ENCODE results near the gene EEIG2.

Gene EEIG2

DNA sequence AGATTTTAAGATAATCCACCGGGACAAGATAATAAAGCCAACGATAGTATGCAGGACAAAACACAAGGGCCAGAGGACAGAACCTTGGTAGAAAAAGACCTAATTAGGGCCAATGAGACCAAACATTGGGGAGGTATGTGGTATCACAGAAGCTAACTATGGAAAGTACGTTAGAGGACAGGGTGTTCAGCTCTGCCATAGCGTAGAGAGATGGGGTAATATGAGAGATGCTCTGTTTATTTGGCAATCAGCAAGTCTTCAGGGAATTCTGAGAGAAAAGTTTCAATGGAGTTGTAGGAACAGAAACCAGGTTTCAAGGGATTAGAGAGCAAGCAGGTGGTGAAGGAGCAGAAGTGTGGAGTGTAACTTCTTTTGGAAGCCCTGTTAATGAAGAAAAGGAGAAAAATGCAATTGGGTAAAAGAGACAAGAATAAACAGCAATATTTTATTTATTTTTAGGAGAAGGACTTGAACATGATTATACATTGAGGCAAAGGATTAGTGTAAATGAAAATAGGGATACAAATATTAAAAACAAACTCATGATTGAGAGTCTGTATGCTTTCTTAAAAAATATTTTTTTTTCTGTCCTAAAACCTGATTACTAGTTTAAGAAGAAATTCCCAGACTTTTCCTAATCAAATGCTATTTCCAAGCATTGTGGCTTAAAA lies 24.0 kb downstream of the EEIG2 start:
- TF ChIP-seq, protein P1, sequence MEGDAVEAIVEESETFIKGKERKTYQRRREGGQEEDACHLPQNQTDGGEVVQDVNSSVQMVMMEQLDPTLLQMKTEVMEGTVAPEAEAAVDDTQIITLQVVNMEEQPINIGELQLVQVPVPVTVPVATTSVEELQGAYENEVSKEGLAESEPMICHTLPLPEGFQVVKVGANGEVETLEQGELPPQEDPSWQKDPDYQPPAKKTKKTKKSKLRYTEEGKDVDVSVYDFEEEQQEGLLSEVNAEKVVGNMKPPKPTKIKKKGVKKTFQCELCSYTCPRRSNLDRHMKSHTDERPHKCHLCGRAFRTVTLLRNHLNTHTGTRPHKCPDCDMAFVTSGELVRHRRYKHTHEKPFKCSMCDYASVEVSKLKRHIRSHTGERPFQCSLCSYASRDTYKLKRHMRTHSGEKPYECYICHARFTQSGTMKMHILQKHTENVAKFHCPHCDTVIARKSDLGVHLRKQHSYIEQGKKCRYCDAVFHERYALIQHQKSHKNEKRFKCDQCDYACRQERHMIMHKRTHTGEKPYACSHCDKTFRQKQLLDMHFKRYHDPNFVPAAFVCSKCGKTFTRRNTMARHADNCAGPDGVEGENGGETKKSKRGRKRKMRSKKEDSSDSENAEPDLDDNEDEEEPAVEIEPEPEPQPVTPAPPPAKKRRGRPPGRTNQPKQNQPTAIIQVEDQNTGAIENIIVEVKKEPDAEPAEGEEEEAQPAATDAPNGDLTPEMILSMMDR (IDR thresholded peaks at IDR 0.05; ENCODE audit: low read depth, low read length) = no peak
- no peak overlapping the region for H3K4me3 ChIP-seq (replicated peaks in 1 of 2; ENCODE audit: low read depth in 2 of 2, low read length in 2 of 2)
- DNase-seq (ENCODE audit: low read depth in 2 of 2) = peak; percentile 60 to 71

DNA sequence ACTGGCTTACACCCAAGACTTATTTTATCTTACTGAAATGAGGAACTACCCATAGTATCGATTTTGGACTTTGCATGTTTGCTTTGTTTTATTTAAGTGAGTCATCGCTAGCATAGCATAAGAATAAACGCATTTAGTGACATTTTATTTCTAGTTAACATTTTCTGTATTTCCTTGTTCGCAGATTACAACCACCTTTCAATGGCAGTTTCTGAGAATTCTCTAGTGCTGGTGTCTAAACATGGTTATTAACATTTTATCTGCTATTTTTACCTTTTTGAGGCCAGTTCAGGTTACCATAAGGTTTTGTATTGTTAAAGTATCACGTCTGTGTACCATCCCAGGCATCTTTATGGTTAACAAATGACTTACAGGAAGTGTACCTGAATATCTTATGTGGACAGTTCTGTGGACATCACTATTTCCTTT lies 24.5 kb downstream of the EEIG2 start:
- TF ChIP-seq, protein P1 (IDR thresholded peaks at IDR 0.05; ENCODE audit: low read depth, low read length) = no peak
- no peak overlapping the region for H3K4me3 ChIP-seq (replicated peaks in 1 of 2; ENCODE audit: low read depth in 2 of 2, low read length in 2 of 2)
- DNase-seq (ENCODE audit: low read depth in 2 of 2) = no peak

DNA sequence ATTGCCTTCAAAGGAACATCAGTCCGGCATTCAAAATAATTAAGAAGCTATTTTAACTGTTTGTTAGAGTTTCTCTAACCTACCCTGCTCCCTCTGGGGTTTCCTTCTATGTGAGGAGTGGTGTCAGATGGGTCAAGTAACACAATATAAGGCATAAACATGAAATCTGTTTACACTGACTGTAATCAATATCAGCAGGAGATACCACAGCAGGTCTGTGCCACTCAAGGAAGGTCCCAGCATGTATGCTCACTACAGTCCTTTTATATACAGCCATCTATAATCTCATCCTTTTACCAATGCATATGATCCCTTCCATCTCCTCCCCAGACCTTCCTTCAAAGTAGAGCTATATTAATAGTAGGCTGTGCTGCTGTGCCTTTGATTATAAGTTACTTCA lies 25.4 kb downstream of the EEIG2 start:
- no peak for DNase-seq (ENCODE audit: low read depth in 2 of 2)
- H3K4me3 ChIP-seq (replicated peaks in 1 of 2; ENCODE audit: low read depth in 2 of 2, low read length in 2 of 2) = no peak overlapping the region
- TF ChIP-seq, protein P1 (IDR thresholded peaks at IDR 0.05; ENCODE audit: low read depth, low read length) = no peak

DNA sequence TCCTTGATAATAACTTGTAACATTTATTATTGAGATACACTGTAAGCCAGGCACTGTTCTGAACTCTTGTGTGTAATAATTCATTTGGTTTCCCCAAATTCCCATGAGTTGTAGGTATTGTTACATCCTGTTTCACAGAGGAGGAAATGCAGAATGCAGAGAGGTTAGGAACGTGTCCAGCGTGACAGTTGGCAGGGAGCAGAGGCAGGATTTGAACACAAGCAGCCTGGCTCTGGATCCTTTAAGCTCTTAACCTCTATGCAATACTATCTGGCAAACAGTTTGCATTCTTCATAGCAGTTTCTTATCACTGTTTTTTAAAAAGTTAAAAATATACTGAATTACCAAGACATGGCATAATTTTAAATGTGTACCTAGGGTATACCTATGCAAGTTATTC lies 30.5 kb downstream of the EEIG2 start:
- peak; percentile 75 to 91 for DNase-seq (ENCODE audit: low read depth in 2 of 2)
- H3K4me3 ChIP-seq (replicated peaks in 1 of 2; ENCODE audit: low read depth in 2 of 2, low read length in 2 of 2) = no peak overlapping the region
- TF ChIP-seq, protein P1 (IDR thresholded peaks at IDR 0.05; ENCODE audit: low read depth, low read length) = no peak

DNA sequence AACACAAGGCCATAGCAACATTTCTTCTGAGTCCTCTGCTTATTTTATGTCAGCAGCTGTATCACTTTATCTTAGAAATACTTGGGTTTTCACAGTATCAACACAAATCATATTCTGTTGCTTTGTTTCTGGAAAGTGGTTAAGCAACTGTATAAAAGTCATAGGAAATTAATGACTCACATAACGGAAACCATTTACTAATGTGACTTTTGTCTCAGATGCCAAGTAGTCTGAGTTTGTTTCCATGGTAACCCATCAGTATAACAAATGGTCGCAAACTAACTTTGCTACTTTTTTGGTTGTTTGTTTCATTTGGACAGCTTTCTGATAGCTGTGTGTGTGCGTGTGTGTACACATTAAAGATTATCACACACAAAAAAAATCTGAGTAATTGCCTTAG lies 31.1 kb downstream of the EEIG2 start:
- TF ChIP-seq, protein P1 (IDR thresholded peaks at IDR 0.05; ENCODE audit: low read depth, low read length) = no peak
- DNase-seq (ENCODE audit: low read depth in 2 of 2) = peak; percentile 98
- H3K4me3 ChIP-seq (replicated peaks in 1 of 2; ENCODE audit: low read depth in 2 of 2, low read length in 2 of 2) = no peak overlapping the region

DNA sequence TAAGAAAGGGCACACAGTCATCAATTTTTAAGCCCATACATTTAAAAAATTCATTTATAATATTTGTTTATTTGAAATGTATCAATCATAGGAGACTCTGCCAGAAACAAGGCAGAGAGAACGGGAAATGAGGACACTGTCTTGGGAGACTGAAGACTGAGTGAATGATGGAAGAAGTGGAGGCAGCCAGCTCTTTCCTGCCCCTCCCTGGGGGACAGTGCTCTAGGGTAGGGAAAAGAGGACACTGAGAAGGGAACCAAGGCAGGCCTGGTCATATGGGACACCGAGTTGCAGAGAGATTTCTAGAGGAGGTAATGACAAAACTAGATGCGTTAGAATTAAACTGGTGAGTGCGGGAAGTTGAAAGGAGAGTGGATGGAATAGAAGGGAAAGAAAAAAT lies 31.6 kb downstream of the EEIG2 start:
- DNase-seq (ENCODE audit: low read depth in 2 of 2) = no peak
- no peak overlapping the region for H3K4me3 ChIP-seq (replicated peaks in 1 of 2; ENCODE audit: low read depth in 2 of 2, low read length in 2 of 2)

More for the DNA sequence above, 31.6 kb downstream of the EEIG2 start:
- TF ChIP-seq, protein P1 (IDR thresholded peaks at IDR 0.05; ENCODE audit: low read depth, low read length) = no peak

All from cardiac fibroblast (primary cell).